GM13977 (cell line): ENCODE measurements around the gene MAPK8IP3.

Source experiments
- DNase-seq: peaks from one replicate; pipeline ENCODE4 v3.0.0; 2012; ENCODE audit warnings: low spot score
- in situ Hi-C: fragments of 300-500 bp; cut with MboI; formaldehyde crosslinking; loops from one replicate; pipeline ENCODE4 v1.12.0; 2022; ENCODE audit warnings: low sequenced_read_pairs, low pct_unique_long_range_greater_than_20kb, mixed read lengths, inconsistent platforms; ENCODE audit not compliant: unreplicated experiment
- TF ChIP-seq, protein P1 (sequence below): IDR thresholded peaks from 2 replicates; pipeline ENCODE4 v1.5.1; 2012; ENCODE audit warnings: mild to moderate bottlenecking, control low read depth; ENCODE audit not compliant: insufficient read depth; ENCODE audit errors: extremely low read depth, missing control alignments

MAPK8IP3 gene

DNA sequence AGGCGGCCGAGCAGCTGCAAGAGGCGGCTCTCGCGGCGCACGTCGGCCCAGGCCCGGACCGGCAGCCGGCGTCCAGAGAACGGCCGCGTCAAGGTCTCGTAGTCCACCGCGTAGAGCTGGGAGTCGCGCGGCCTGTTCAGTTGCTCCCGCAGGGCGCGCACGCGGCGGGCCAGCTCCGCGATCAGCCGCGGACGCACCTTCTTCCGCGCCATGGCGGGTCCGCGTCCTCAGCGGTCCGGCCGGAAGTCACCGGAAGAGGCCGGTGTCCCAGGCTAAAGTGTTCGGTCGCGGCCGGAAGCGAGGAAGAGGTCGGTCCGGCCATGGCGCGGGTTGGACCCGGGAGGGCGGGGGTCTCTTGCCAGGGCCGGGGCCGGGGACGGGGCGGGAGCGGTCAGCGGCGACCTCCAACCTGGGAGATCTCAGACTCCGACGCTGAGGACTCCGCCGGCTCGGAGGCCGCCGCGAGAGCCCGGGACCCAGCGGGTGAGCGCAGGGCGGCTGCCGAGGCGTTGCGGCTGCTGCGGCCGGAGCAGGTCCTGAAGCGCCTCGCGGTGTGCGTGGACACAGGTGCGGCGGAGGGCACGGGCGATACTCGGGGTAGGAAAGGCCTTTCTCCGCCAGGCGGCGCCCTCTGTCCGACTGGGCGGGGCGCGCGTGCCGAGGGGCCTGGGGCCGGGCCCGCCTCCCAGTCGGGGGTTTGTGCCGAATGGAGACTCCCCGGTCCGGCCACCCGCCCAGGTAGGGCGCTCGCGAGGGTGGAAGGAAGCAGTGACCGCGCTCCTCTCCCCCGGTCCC lies 67.1 kb downstream of the MAPK8IP3 start, which contains the start of gene MRPS34:
MRPS34 (minus strand) TSS at position 227 of the 795 bp plus-strand sequence; CDS start at position 212, 15 bp downstream.
- TF ChIP-seq, protein P1, sequence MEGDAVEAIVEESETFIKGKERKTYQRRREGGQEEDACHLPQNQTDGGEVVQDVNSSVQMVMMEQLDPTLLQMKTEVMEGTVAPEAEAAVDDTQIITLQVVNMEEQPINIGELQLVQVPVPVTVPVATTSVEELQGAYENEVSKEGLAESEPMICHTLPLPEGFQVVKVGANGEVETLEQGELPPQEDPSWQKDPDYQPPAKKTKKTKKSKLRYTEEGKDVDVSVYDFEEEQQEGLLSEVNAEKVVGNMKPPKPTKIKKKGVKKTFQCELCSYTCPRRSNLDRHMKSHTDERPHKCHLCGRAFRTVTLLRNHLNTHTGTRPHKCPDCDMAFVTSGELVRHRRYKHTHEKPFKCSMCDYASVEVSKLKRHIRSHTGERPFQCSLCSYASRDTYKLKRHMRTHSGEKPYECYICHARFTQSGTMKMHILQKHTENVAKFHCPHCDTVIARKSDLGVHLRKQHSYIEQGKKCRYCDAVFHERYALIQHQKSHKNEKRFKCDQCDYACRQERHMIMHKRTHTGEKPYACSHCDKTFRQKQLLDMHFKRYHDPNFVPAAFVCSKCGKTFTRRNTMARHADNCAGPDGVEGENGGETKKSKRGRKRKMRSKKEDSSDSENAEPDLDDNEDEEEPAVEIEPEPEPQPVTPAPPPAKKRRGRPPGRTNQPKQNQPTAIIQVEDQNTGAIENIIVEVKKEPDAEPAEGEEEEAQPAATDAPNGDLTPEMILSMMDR: peak; percentile 92
- in situ Hi-C loops: no loop called here
- peak; percentile 94 for DNase-seq

GRCh38 chr16:1773703-1774447 lies 67.9 kb downstream of the MAPK8IP3 start:
- in situ Hi-C loops: no loop called here
- TF ChIP-seq, protein P1: no peak
- no peak for DNase-seq

- no peak for DNase-seq
- TF ChIP-seq, protein P1: no peak
- in situ Hi-C loops: no loop called here
Measured at GRCh38 chr16:1774448-1774780, 68.4 kb downstream of the MAPK8IP3 start.

GRCh38 chr16:1775006-1775845 lies 69.2 kb downstream of the MAPK8IP3 start:
- in situ Hi-C loops: no loop called here
- TF ChIP-seq, protein P1: no peak
- DNase-seq: no peak

GRCh38 chr16:1775846-1776671 lies 70.1 kb downstream of the MAPK8IP3 start:
- in situ Hi-C loops: no loop called here
- DNase-seq: no peak

More at GRCh38 chr16:1775846-1776671, 70.1 kb downstream of the MAPK8IP3 start:
- TF ChIP-seq, protein P1: no peak
